G401 (cell line): ENCODE measurements around the gene RPGRIP1L. TPM values are rescaled to one million over a fixed set of nuclear protein-coding genes. Genes with fewer than 3 reads are reported as not detected.
A peak's percentile ranks its signal among the peaks of the same experiment; 100 is the strongest.

Experiments
- DNase-seq: peaks from one replicate; pipeline ENCODE4 v3.0.0-alpha.2; 2015; ENCODE audit warnings: low spot score
- in situ Hi-C: cut with HindIII; loops from 2 replicates; pipeline ENCODE4 v1.10.0; 2016; ENCODE audit warnings: low sequenced_read_pairs, mixed read lengths
- total RNA-seq: library from RNA; depleted of rRNA; stranded (reverse); fragments of >200 nt; shearing (Covaris generic); gene quantifications from 2 replicates; pipeline ENCODE4 v1.2.3, GENCODE V29; 2014; rRNA removed

Gene RPGRIP1L
- 3.4 and 17.4 TPM in 2 replicates for total RNA-seq

GRCh38 chr16:53703590-53704444 lies at the start of gene RPGRIP1L, which contains the start of gene FTO:
Gene RPGRIP1L (minus strand): TSS chr16:53703859. CDS start chr16:53700723, 3,136 bp downstream.
Gene FTO (plus strand): TSS chr16:53704156.
- peak; percentile 99 for DNase-seq
- in situ Hi-C loops, result no loop called here

GRCh38 chr16:53753431-53753830 lies 49.8 kb upstream of the RPGRIP1L start:
- no peak for DNase-seq
- in situ Hi-C loops, result no loop called here

GRCh38 chr16:53752560-53752959 lies 48.9 kb upstream of the RPGRIP1L start:
- in situ Hi-C loops, result no loop called here
- no peak for DNase-seq

- in situ Hi-C loops, result no loop called here
These were observed 42.2 kb upstream of the RPGRIP1L start for GRCh38 chr16:53745753-53746266.

GRCh38 chr16:53745086-53745485 lies 41.4 kb upstream of the RPGRIP1L start:
- no peak for DNase-seq
- in situ Hi-C loops, result no loop called here

More at GRCh38 chr16:53745753-53746266, 42.2 kb upstream of the RPGRIP1L start:
- no peak for DNase-seq

- in situ Hi-C loops, result no loop called here
- no peak for DNase-seq
These were observed 40.8 kb upstream of the RPGRIP1L start for GRCh38 chr16:53744449-53744848.

- in situ Hi-C loops, result no loop called here
These were observed 39.5 kb upstream of the RPGRIP1L start for GRCh38 chr16:53743149-53743566.

GRCh38 chr16:53741546-53741945 lies 37.9 kb upstream of the RPGRIP1L start:
- DNase-seq, result no peak
- in situ Hi-C loops, result no loop called here

More at GRCh38 chr16:53743149-53743566, 39.5 kb upstream of the RPGRIP1L start:
- peak; percentile 38 for DNase-seq

GRCh38 chr16:53740933-53741531 lies 37.4 kb upstream of the RPGRIP1L start:
- no peak for DNase-seq
- in situ Hi-C loops, result no loop called here

GRCh38 chr16:53740476-53740875 lies 36.8 kb upstream of the RPGRIP1L start:
- in situ Hi-C loops, result no loop called here
- DNase-seq, result no peak

GRCh38 chr16:53737552-53737951 lies 33.9 kb upstream of the RPGRIP1L start:
- DNase-seq, result no peak
- in situ Hi-C loops, result no loop called here

- DNase-seq, result no peak
- in situ Hi-C loops, result no loop called here
These were observed 32.6 kb upstream of the RPGRIP1L start for GRCh38 chr16:53736297-53736696.

- no peak for DNase-seq
- in situ Hi-C loops, result no loop called here
These were observed 31.2 kb upstream of the RPGRIP1L start for GRCh38 chr16:53734908-53735307.

- in situ Hi-C loops, result no loop called here
- DNase-seq, result peak; percentile 31
These were observed 28.8 kb upstream of the RPGRIP1L start for GRCh38 chr16:53732296-53732929.

- in situ Hi-C loops, result no loop called here
These were observed 27.0 kb upstream of the RPGRIP1L start for GRCh38 chr16:53730693-53731092.

GRCh38 chr16:53726625-53727024 lies 23.0 kb upstream of the RPGRIP1L start:
- in situ Hi-C loops, result no loop called here
- no peak for DNase-seq

More at GRCh38 chr16:53730693-53731092, 27.0 kb upstream of the RPGRIP1L start:
- DNase-seq, result no peak

- in situ Hi-C loops, result no loop called here
These were observed 17.4 kb upstream of the RPGRIP1L start for GRCh38 chr16:53721017-53721416.

GRCh38 chr16:53717577-53717976 lies 13.9 kb upstream of the RPGRIP1L start:
- DNase-seq, result no peak
- in situ Hi-C loops, result no loop called here

More at GRCh38 chr16:53721017-53721416, 17.4 kb upstream of the RPGRIP1L start:
- DNase-seq, result no peak

GRCh38 chr16:53715023-53715384 lies 11.3 kb upstream of the RPGRIP1L start:
- in situ Hi-C loops, result no loop called here
- DNase-seq, result no peak
